ENCODE data around the gene KCTD10. TPM values are rescaled to one million over a fixed set of nuclear protein-coding genes. Genes with fewer than 3 reads are reported as not detected.

The KCTD10 gene
- total RNA-seq, 4 donors from 2014 or later = 67.2 to 126 (median 79.5) TPM

DNA sequence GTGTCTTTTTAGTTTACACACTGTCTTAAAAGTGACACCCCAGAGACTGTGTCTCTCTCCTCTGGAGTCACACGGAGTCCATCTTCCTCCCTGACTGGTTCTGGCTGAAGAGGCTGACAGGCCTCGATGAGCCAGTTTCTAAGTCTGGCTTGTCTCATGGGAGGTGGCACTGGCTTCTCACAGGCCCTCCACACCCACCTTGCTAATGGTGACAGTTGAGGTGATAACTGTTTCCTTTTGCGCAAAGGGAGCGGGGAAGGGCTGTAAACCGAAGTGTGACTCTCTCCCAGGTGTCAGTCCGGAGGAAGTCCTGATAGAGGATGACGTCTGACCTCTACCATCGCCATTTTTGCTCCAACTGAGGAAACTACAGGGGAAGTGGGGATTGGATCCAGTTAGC, 30.2 kb downstream of the KCTD10 start:
- Histone ChIP-seq H3K4me1 (peaks cover 34 to 76% (median 56%) of the 10 kb centered on the region in 4 donors), H3K27ac (peak overlapping the region; percentile 58 to 79 (median 72)), H3K4me3 (no peak overlapping the region), H3K27me3 (no peaks in the 10 kb centered on the region), H3K36me3 (peaks cover 0 to 4% (median 0%) of the 10 kb centered on the region in 4 donors), H3K9me3 (no peaks in the 10 kb centered on the region)
- in situ Hi-C loops (cut with MboI; ENCODE audit: low pct_ligation_motif_present in 1 of 4, low pct_unique_long_range_greater_than_20kb in 1 of 4, low sequenced_read_pairs in 3 of 4) = no loop called here
- TF ChIP-seq EP300 (IDR thresholded peaks at IDR 0.05; ENCODE audit: low read depth) (no peak), POLR2AphosphoS5 (IDR thresholded peaks at IDR 0.05) (peak in 1 of 3 donors; percentile 16)
- DNase-seq = peak; percentile 55
- intact Hi-C loops (cut with DNase I; ENCODE audit: low total_unique reads) = no loop called here
- 62 to 80% methylated on average over 1 to 8 of the region's 8 CpGs for WGBS, 2 donors (ENCODE audit: low coverage in 1 of 2)

DNA sequence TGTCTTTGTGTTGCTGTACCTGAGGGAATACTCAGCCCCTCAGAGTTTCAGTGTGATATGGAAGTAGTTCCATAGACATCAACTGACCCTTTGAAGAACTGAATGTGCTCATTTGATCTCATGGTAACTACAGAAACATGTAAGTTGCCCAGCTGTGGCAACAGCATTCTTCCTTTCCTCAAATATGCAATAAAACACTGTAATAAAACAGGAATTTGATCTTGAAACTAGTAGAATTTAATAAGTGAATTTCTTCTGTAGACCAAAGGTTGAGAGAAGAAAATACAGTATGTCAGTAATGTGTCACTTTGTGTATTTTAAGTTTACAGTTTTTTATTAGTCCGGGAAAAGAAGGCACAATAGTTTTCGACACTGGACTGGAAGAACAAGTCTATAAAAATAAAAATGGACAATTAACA, 31.9 kb downstream of the KCTD10 start:
- no peaks in the 10 kb centered on the region for H3K27me3 ChIP-seq
- no peak overlapping the region for H3K4me3 ChIP-seq
- DNase-seq = no peak
- intact Hi-C loops (cut with DNase I; ENCODE audit: low total_unique reads) (no loop called here), in situ Hi-C loops (cut with MboI; ENCODE audit: low pct_ligation_motif_present in 1 of 4, low pct_unique_long_range_greater_than_20kb in 1 of 4, low sequenced_read_pairs in 3 of 4) (no loop called here)
- peaks cover 27 to 59% (median 43%) of the 10 kb centered on the region in 4 donors for H3K4me1 ChIP-seq
- H3K36me3 ChIP-seq = no peaks in the 10 kb centered on the region
- WGBS, 2 donors (ENCODE audit: low coverage in 1 of 2) = 33% methylated on average over 2 of the region's 2 CpGs
- peak overlapping the region; percentile 58 to 79 (median 72) for H3K27ac ChIP-seq
- no peaks in the 10 kb centered on the region for H3K9me3 ChIP-seq
- TF ChIP-seq, protein P1, sequence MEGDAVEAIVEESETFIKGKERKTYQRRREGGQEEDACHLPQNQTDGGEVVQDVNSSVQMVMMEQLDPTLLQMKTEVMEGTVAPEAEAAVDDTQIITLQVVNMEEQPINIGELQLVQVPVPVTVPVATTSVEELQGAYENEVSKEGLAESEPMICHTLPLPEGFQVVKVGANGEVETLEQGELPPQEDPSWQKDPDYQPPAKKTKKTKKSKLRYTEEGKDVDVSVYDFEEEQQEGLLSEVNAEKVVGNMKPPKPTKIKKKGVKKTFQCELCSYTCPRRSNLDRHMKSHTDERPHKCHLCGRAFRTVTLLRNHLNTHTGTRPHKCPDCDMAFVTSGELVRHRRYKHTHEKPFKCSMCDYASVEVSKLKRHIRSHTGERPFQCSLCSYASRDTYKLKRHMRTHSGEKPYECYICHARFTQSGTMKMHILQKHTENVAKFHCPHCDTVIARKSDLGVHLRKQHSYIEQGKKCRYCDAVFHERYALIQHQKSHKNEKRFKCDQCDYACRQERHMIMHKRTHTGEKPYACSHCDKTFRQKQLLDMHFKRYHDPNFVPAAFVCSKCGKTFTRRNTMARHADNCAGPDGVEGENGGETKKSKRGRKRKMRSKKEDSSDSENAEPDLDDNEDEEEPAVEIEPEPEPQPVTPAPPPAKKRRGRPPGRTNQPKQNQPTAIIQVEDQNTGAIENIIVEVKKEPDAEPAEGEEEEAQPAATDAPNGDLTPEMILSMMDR (IDR thresholded peaks at IDR 0.05) = no peak
- peak in 1 of 3 donors; percentile 31 for TF ChIP-seq POLR2AphosphoS5 (IDR thresholded peaks at IDR 0.05)
- TF ChIP-seq EP300 (IDR thresholded peaks at IDR 0.05; ENCODE audit: low read depth) = no peak
- no peak for TF ChIP-seq POLR2A (IDR thresholded peaks at IDR 0.05)

DNA sequence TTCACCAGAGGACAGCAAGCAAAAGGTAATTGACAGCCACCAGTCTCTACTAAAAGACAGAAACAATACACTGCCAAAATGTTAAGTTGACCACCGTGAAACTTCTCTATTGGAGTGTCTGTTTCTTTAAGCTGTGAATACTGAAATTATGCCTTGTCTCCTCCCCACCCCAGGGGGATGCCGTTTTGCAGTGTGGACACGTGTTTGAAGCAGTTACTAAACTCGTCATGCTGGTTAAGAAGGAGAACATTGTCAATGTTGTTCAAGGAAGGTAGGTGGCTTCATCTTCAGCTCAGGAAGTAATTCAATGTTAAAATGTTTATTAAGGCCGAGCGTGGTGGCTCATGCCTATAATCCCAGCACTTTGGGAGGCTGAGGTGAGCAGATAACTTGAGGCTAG, 32.8 kb downstream of the KCTD10 start:
- no peaks in the 10 kb centered on the region for H3K36me3 ChIP-seq
- no peak for TF ChIP-seq POLR2A (IDR thresholded peaks at IDR 0.05)
- TF ChIP-seq, protein P1 (IDR thresholded peaks at IDR 0.05) = no peak
- TF ChIP-seq EP300 (IDR thresholded peaks at IDR 0.05; ENCODE audit: low read depth) = no peak
- TF ChIP-seq POLR2AphosphoS5 (IDR thresholded peaks at IDR 0.05) = no peak
- intact Hi-C loops (cut with DNase I; ENCODE audit: low total_unique reads) = no loop called here
- in situ Hi-C loops (cut with MboI; ENCODE audit: low pct_ligation_motif_present in 1 of 4, low pct_unique_long_range_greater_than_20kb in 1 of 4, low sequenced_read_pairs in 3 of 4) = no loop called here
- H3K4me1 ChIP-seq = peaks cover 18 to 50% (median 34%) of the 10 kb centered on the region in 4 donors
- H3K27me3 ChIP-seq = no peaks in the 10 kb centered on the region
- H3K4me3 ChIP-seq = no peak overlapping the region
- whole genome bisulfite sequencing, 2 donors (ENCODE audit: low coverage in 1 of 2) = 20 to 51% methylated on average over 2 to 6 of the region's 6 CpGs
- no peaks in the 10 kb centered on the region for H3K9me3 ChIP-seq
- H3K27ac ChIP-seq = peak overlapping the region; percentile 58 to 79 (median 72)
- DNase-seq = no peak

DNA sequence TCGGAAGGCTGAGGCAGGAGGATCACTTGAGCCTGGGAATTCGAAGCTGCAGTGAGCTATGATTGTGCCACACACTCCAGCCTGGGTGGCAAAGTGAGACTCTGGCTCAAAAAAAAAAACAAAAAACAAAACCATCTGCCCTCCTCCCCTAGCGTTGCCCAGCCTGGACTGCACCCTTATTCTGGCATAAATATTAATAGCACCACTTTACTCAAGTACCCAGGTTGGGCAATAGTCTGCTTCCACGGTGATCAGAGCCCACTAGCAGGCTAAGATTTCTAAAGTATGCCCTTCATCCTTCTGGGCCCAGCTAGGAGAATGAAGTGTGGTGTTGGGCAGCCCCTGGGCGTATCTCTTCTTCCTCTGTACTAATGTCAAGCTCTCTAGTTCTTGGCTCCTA, 33.3 kb downstream of the KCTD10 start:
- DNase-seq = no peak
- no peaks in the 10 kb centered on the region for H3K9me3 ChIP-seq
- H3K36me3 ChIP-seq = no peaks in the 10 kb centered on the region
- no peaks in the 10 kb centered on the region for H3K27me3 ChIP-seq
- TF ChIP-seq POLR2AphosphoS5 (IDR thresholded peaks at IDR 0.05) = no peak
- no peak for TF ChIP-seq POLR2A (IDR thresholded peaks at IDR 0.05)
- TF ChIP-seq EP300 (IDR thresholded peaks at IDR 0.05; ENCODE audit: low read depth) = no peak
- TF ChIP-seq, protein P1 (IDR thresholded peaks at IDR 0.05) = no peak
- intact Hi-C loops (cut with DNase I; ENCODE audit: low total_unique reads) = no loop called here
- peaks cover 14 to 45% (median 30%) of the 10 kb centered on the region in 4 donors for H3K4me1 ChIP-seq
- H3K4me3 ChIP-seq = no peak overlapping the region
- H3K27ac ChIP-seq = peak overlapping the region; percentile 58 to 79 (median 72)
- 84 to 90% methylated on average over 2 to 5 of the region's 5 CpGs for WGBS, 2 donors (ENCODE audit: low coverage in 1 of 2)
- in situ Hi-C loops (cut with MboI; ENCODE audit: low pct_ligation_motif_present in 1 of 4, low pct_unique_long_range_greater_than_20kb in 1 of 4, low sequenced_read_pairs in 3 of 4) = no loop called here

All from transverse colon (tissue), 4 donors.